Neural crest cell (in vitro differentiated cells): ENCODE data around the gene ATP12A. TPM values are rescaled to one million over a fixed set of nuclear protein-coding genes. Genes with fewer than 3 reads are reported as not detected.

Source experiments
- DNase-seq: peaks from one replicate; pipeline ENCODE4 v3.0.0; 2021; ENCODE audit warnings: low read depth, mixed read lengths, low spot score
- H3K27ac Mint-ChIP-seq: one replicate; pipeline ENCODE4 v1.8.0; 2021; ENCODE audit warnings: mild to moderate bottlenecking, mixed read lengths; ENCODE audit not compliant: unreplicated experiment
- H3K27me3 Mint-ChIP-seq: 2 replicates; pipeline ENCODE4 v1.8.0; 2021; ENCODE audit warnings: low read depth, mild to moderate bottlenecking, mixed read lengths
- H3K36me3 Mint-ChIP-seq: 2 replicates; pipeline ENCODE4 v1.8.0; 2021; ENCODE audit warnings: low read depth, mild to moderate bottlenecking, mixed read lengths
- H3K4me1 Mint-ChIP-seq: 2 replicates; pipeline ENCODE4 v1.8.0; 2021; ENCODE audit warnings: mixed read lengths
- H3K4me3 Mint-ChIP-seq: one replicate; pipeline ENCODE4 v1.8.0; 2021; ENCODE audit warnings: mild to moderate bottlenecking, mixed read lengths
- H3K9me3 Mint-ChIP-seq: 2 replicates; pipeline ENCODE4 v1.8.0; 2021; ENCODE audit warnings: mixed read lengths
- CTCF ChIP-seq: fragments of 200-600 bp; sonication (generic); conservative IDR thresholded peaks from 2 replicates; pipeline ENCODE4 v1.5.0; 2021; ENCODE audit warnings: antibody characterized with exemption, mild to moderate bottlenecking
- total RNA-seq: library from RNA; stranded (reverse); gene quantifications from 2 replicates; pipeline ENCODE4 v1.2.1, GENCODE V29; 2021

ATP12A gene
- total RNA-seq, 1 donor from 2014 or later: 0.12 TPM

DNA sequence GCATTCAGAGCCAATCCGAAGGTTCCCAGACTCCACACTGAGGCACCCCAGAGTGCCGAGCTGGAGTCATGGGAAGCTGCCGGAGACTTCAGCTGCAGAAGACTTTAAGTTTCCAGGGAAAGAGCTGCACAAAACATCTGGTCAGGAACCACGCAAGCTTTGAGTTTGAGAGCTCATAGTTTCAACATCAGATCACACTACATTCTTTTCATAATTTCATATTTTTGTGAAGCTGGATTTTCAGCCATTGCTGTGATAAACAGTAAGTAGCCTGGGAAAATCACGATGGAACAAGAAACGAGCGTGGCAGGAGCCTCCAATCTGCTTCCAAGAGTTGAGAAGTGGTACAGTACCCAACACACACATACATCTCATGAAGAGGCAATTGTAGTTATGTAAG is 25.5 kb upstream of the ATP12A start:
- Mint-ChIP-seq H3K9me3 (no peaks in the 10 kb centered on the region), H3K27me3 (no peaks in the 10 kb centered on the region), H3K4me3 (no peak overlapping the region), H3K27ac (no peak overlapping the region), H3K4me1 (no peaks in the 10 kb centered on the region), H3K36me3 (no peaks in the 10 kb centered on the region)
- no peak for TF ChIP-seq CTCF
- no peak for DNase-seq

GRCh38 chr13:24659239-24659638 is 21.0 kb upstream of the ATP12A start:
- Mint-ChIP-seq H3K36me3 (no peaks in the 10 kb centered on the region), H3K9me3 (no peaks in the 10 kb centered on the region)

DNA sequence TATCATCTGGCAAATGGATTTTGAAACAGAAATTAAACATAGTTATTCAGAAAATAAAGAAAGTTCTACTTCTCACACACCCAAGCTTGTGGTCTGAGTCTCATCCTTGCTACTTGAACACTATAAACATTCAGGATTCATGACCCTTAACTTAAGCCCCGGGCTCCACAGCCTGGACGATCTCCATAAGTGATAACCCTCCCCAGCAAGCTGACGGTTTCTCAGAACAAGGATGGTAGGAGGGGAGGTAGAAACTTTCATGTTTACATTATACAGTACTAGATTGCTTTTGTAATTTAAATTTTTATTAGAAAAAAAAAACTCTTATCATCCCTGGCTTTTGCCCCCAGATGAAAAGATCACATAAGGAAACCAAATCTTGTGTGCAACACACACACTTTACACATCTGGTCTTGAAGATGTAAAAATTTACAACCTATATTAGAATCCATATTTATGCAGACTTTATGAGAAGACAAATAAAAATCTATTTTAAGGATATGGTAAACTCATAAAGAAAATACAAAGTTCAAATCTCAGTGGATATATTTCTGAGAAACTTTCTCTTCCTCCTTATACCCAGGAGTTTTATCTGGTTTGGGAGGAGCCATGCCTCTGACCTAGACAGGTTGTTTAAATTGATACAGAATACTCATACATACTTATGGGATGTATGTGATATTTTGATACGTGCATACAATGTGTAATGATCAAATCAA is 20.0 kb upstream of the ATP12A start:
- DNase-seq: no peak
- H3K27me3 Mint-ChIP-seq: peaks cover 4% of the 10 kb centered on the region
- no peaks in the 10 kb centered on the region for H3K36me3 Mint-ChIP-seq
- H3K9me3 Mint-ChIP-seq: no peaks in the 10 kb centered on the region
- no peak overlapping the region for H3K27ac Mint-ChIP-seq
- no peak overlapping the region for H3K4me3 Mint-ChIP-seq
- no peaks in the 10 kb centered on the region for H3K4me1 Mint-ChIP-seq
- TF ChIP-seq CTCF: no peak

More at GRCh38 chr13:24659239-24659638, 21.0 kb upstream of the ATP12A start:
- Mint-ChIP-seq H3K27me3 (peaks cover 4% of the 10 kb centered on the region), H3K4me1 (no peaks in the 10 kb centered on the region), H3K4me3 (no peak overlapping the region), H3K27ac (no peak overlapping the region)
- no peak for DNase-seq
- no peak for TF ChIP-seq CTCF

- Mint-ChIP-seq H3K4me1 (no peaks in the 10 kb centered on the region), H3K27me3 (peaks cover 4% of the 10 kb centered on the region), H3K36me3 (no peaks in the 10 kb centered on the region), H3K27ac (no peak overlapping the region), H3K9me3 (no peaks in the 10 kb centered on the region), H3K4me3 (no peak overlapping the region)
- no peak for TF ChIP-seq CTCF
- DNase-seq: no peak
These were observed 18.5 kb upstream of the ATP12A start for GRCh38 chr13:24661713-24662112.

DNA sequence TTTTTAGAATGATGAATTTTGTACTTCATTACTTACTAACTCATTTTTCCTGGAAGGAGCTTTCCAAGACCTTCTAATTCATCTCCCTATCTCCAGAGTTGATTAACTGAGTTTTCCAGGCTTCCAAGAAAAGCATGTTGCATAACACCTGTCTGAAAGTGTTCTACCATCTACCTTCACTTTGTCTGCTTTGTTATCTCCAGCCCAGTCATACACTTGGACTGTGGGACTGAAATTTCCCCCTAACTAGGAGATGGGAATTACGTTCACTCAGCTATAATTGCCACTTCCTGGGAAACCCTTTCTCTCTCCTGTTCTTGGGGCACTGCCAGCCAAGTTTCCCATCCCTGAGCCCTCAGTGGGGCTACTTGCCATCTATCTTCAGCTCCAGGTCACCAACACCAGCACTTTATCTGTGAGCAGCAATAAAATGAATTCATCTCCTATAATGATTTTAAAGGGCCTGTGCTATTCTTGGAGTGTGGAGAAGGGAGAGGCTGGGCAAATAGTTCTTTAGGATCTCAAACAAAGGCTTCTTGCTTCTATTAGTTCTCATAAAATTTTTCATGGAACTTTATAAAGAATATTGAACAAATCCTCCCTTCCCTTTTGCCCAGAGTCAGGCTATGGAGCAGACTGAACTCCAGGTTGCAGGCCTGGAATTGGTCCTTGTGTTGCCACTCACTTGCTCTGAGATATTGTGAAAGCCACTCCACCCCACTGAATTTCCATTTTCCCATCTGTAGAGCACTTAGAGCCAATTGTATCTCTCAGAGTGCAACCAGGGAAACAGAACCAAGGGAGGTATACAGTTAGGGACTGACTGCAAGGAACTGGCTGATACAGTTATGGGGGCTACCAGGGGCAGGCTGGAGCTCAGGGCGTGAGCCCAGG is 17.8 kb upstream of the ATP12A start:
- no peaks in the 10 kb centered on the region for H3K9me3 Mint-ChIP-seq
- H3K27me3 Mint-ChIP-seq: peaks cover 4% of the 10 kb centered on the region
- H3K27ac Mint-ChIP-seq: no peak overlapping the region
- TF ChIP-seq CTCF: no peak
- no peak overlapping the region for H3K4me3 Mint-ChIP-seq
- H3K36me3 Mint-ChIP-seq: no peaks in the 10 kb centered on the region
- no peak for DNase-seq
- no peaks in the 10 kb centered on the region for H3K4me1 Mint-ChIP-seq
